MM.1S (cell line): ENCODE measurements around the gene CLN6.
A peak's percentile ranks its signal among the peaks of the same experiment; 100 is the strongest.

Source experiments
- DNase-seq: peaks from one replicate; pipeline ENCODE4 v3.0.0-alpha.2; 2015
- H2AFZ ChIP-seq: fragments of 300-600 bp; sonication (generic); 2 replicates; pipeline ENCODE4 v1.6.0; 2016; ENCODE audit warnings: antibody characterized with exemption, low read length
- H3F3A ChIP-seq: fragments of 300-600 bp; sonication (generic); 2 replicates; pipeline ENCODE4 v1.6.1; 2016; ENCODE audit warnings: mild to moderate bottlenecking, antibody characterized with exemption, low read length, moderate library complexity, mixed read lengths; ENCODE audit not compliant: insufficient read depth
- H3K27ac ChIP-seq: fragments of 300-600 bp; sonication (generic); 2 replicates; pipeline ENCODE4 v1.5.1; 2016; ENCODE audit warnings: mild to moderate bottlenecking, low read length
- H3K27me3 ChIP-seq: fragments of 300-600 bp; sonication (generic); replicated peaks from 2 replicates; pipeline ENCODE4 v1.6.0; 2016; ENCODE audit warnings: low read length; ENCODE audit not compliant: insufficient read depth
- H3K36me3 ChIP-seq: fragments of 300-600 bp; sonication (generic); replicated peaks from 2 replicates; pipeline ENCODE4 v1.6.1; 2016; ENCODE audit warnings: mild to moderate bottlenecking, low read length, mixed read lengths; ENCODE audit not compliant: insufficient read depth
- H3K4me1 ChIP-seq: fragments of 300-600 bp; sonication (generic); 2 replicates; pipeline ENCODE4 v1.6.1; 2016; ENCODE audit warnings: low read length, mixed read lengths
- H3K4me2 ChIP-seq: fragments of 300-600 bp; sonication (generic); 2 replicates; pipeline ENCODE4 v1.6.0; 2016; ENCODE audit warnings: low read depth, low read length
- H3K4me3 ChIP-seq: fragments of 300-600 bp; sonication (generic); 2 replicates; pipeline ENCODE4 v1.5.1; 2016; ENCODE audit warnings: low read length, mixed read lengths
- H3K79me2 ChIP-seq: fragments of 300-600 bp; sonication (generic); 2 replicates; pipeline ENCODE4 v1.6.1; 2016; ENCODE audit warnings: mixed run types, low read length, mixed read lengths
- H3K9ac ChIP-seq: fragments of 300-600 bp; sonication (generic); 2 replicates; pipeline ENCODE4 v1.6.1; 2016; ENCODE audit warnings: low read length, mixed read lengths
- H3K9me2 ChIP-seq: fragments of 300-600 bp; sonication (generic); replicated peaks from 2 replicates; pipeline ENCODE4 v1.6.1; 2016; ENCODE audit warnings: mild to moderate bottlenecking, low read length, mixed read lengths; ENCODE audit not compliant: insufficient read depth
- H3K9me3 ChIP-seq: fragments of 300-600 bp; sonication (generic); replicated peaks from 2 replicates; pipeline ENCODE4 v1.6.1; 2016; ENCODE audit warnings: mild to moderate bottlenecking, low read length, mixed read lengths; ENCODE audit not compliant: insufficient read depth
- H4K20me1 ChIP-seq: fragments of 300-600 bp; sonication (generic); 2 replicates; pipeline ENCODE4 v1.6.1; 2016; ENCODE audit warnings: mild to moderate bottlenecking, low read length, moderate library complexity, mixed read lengths; ENCODE audit not compliant: insufficient read depth
- CTCF ChIP-seq: fragments of 300-600 bp; sonication (generic); IDR thresholded peaks from 2 replicates; pipeline ENCODE4 v1.5.1; 2016; ENCODE audit warnings: antibody characterized with exemption, low read length, mixed read lengths
- EZH2 ChIP-seq: fragments of 300-600 bp; sonication (generic); optimal IDR thresholded peaks from 2 replicates; pipeline ENCODE3; 2017; ENCODE audit warnings: low read depth, mild to moderate bottlenecking, antibody characterized with exemption, low read length, mixed read lengths
- EZH2phosphoT487 ChIP-seq: fragments of 300-600 bp; sonication (generic); IDR thresholded peaks from 2 replicates; pipeline ENCODE4 v1.6.1; 2018; ENCODE audit warnings: antibody characterized with exemption, low read length

Gene CLN6

DNA sequence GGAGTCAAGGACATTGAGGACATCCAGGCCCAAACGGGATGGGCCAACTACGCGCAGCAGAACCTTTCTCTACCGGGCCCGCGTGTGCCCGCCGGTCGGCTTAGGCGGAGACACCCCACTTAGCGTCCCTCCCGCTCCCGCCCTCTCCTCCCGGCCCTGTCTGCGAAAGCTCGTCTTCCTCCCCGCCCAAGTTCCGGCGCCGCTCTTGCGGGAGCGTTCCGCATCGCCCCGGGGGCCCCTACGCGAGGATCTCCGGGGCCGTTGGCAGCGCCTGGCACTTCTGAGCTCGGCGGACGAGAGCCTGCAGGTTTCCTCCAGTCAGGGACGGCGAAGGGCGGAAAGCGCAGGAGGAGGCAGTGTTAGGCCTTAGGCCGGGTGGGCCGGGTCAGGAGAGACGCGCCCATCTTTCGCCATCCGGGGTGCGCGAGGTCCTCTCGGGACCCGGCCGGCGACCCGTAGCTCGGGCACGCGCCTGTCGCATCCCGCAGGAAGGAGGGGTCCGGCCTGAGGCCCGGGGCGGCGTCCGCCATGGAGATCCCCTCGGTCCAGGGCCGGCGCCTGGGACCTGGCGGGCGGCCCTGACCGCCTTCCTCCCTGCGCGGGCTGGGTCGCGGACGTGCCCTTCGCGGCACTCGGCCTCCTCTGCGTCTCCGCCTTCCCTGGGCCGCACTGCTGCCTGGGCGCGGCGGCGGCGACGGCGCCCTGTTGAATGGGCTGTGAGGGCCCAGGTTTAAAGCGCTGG is 48.2 kb upstream of the CLN6 start, which contains the start of gene FEM1B:
Gene FEM1B, plus strand, starts transcription at position 143 of the 742 bp plus-strand sequence. CDS start 673 bp downstream, outside the sequence.
- Histone ChIP-seq H3K4me3 (peak within 1 kb of the TSS; percentile 84), H3K9ac (peak within 1 kb of the TSS; percentile 93), H3F3A (peaks cover 49% of the 10 kb centered on the region), H3K4me2 (peak within 1 kb of the TSS; percentile 98), H3K27me3 (no peaks in the 10 kb centered on the region), H2AFZ (peak within 1 kb of the TSS; percentile 91), H3K36me3 (no peaks in the 10 kb centered on the region; the same call in 1 of the 2 replicates), H4K20me1 (no peaks in the 10 kb centered on the region), H3K9me2 (no peaks in the 10 kb centered on the region), H3K4me1 (0 out of 2 replicates have a peak, but pooled peaks cover 9% of the 10 kb centered on the region), H3K27ac (peak within 1 kb of the TSS; percentile 93), H3K9me3 (no peaks in the 10 kb centered on the region), H3K79me2 (peaks cover 77% of the 10 kb centered on the region)
- DNase-seq, result peak; percentile 90
- TF ChIP-seq CTCF (no peak; the same call in 1 of the 2 replicates), EZH2 (no peak), EZH2phosphoT487 (no peak)

DNA sequence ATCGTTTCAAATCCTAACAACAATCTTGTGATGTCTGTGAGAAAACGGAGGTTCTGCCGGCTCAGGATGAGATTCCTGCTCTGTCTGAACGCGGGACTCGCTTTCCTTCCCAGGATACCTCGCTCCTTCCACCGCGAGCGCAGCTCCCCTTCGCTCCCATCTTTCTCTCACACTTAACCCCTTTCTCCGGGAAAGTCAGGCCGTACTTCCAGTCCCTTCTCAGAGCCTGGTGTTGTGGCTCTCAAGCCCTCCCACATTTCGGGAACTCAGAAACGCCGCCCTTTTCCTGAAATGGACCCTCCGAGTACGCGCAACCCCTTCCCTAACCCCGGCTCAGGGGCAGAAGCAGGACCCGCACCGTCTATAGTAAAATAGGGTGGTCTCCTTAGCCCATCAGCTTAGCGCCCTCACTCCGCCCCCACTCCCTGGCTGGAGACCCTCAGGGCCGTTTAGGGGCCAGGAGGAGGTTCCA is 47.6 kb upstream of the CLN6 start:
- H3K9me2 ChIP-seq, result no peaks in the 10 kb centered on the region
- H3K4me1 ChIP-seq, result 0 out of 2 replicates have a peak, but pooled peaks cover 9% of the 10 kb centered on the region
- no peaks in the 10 kb centered on the region for H4K20me1 ChIP-seq
- peak overlapping the region; percentile 93 for H3K4me2 ChIP-seq
- no peak for DNase-seq
- H3F3A ChIP-seq, result peaks cover 42% of the 10 kb centered on the region
- H3K79me2 ChIP-seq, result peaks cover 71% of the 10 kb centered on the region
- peak overlapping the region; percentile 84 for H3K4me3 ChIP-seq
- peak overlapping the region; percentile 93 for H3K9ac ChIP-seq
- H3K9me3 ChIP-seq, result no peaks in the 10 kb centered on the region
- TF ChIP-seq EZH2, result no peak
- TF ChIP-seq CTCF, result no peak
- no peak for TF ChIP-seq EZH2phosphoT487
- no peaks in the 10 kb centered on the region for H3K27me3 ChIP-seq
- peak overlapping the region; percentile 91 for H2AFZ ChIP-seq
- no peaks in the 10 kb centered on the region; the same call in 1 of the 2 replicates for H3K36me3 ChIP-seq
- H3K27ac ChIP-seq, result peak overlapping the region; percentile 93

- no peaks in the 10 kb centered on the region for H3K9me3 ChIP-seq
- no peaks in the 10 kb centered on the region for H3K9me2 ChIP-seq
- H3K27me3 ChIP-seq, result no peaks in the 10 kb centered on the region
- H3F3A ChIP-seq, result peaks cover 38% of the 10 kb centered on the region
- H3K79me2 ChIP-seq, result peaks cover 66% of the 10 kb centered on the region
- peak overlapping the region; percentile 84 for H3K4me3 ChIP-seq
- H3K27ac ChIP-seq, result peak overlapping the region; percentile 93
- H3K4me1 ChIP-seq, result 0 out of 2 replicates have a peak, but pooled peaks cover 9% of the 10 kb centered on the region
- no peak for DNase-seq
- peak overlapping the region; percentile 93 for H3K9ac ChIP-seq
- peak overlapping the region; percentile 91 for H2AFZ ChIP-seq
- TF ChIP-seq CTCF (no peak), EZH2 (no peak)
- H4K20me1 ChIP-seq, result no peaks in the 10 kb centered on the region
- H3K4me2 ChIP-seq, result peak overlapping the region; percentile 93
- H3K36me3 ChIP-seq, result no peaks in the 10 kb centered on the region; the same call in 1 of the 2 replicates
Measured at GRCh38 chr15:68276668-68277067, 47.1 kb upstream of the CLN6 start.
